Muscle layer of duodenum (tissue), 2 donors: Measurements from ENCODE around the gene ZC3H4.
A peak's percentile ranks its signal among the peaks of the same experiment; 100 is the strongest.

Source experiments
- H3K27ac ChIP-seq: one replicate; pipeline ENCODE4 v1.7.0; 2013; ENCODE audit warnings: mild to moderate bottlenecking, low read length
- H3K27me3 ChIP-seq: one replicate; pipeline ENCODE4 v1.7.0; 2013; ENCODE audit warnings: low read depth, mild to moderate bottlenecking, control low read depth, low read length
- H3K36me3 ChIP-seq, 2 donors: one replicate each; pipeline ENCODE4 v1.7.0; 2013; ENCODE audit warnings: low read length in 2 of 2, control low read depth in 1 of 2, mild to moderate bottlenecking in 1 of 2; ENCODE audit not compliant: insufficient read depth in 2 of 2, control insufficient read depth in 1 of 2
- H3K4me1 ChIP-seq, 2 donors: one replicate each; pipeline ENCODE4 v1.7.0; 2013; ENCODE audit warnings: low read length in 2 of 2, mild to moderate bottlenecking in 2 of 2, control low read depth in 1 of 2, moderate library complexity in 1 of 2; ENCODE audit not compliant: insufficient read depth in 2 of 2, control insufficient read depth in 1 of 2
- H3K4me3 ChIP-seq, 2 donors: one replicate each; pipeline ENCODE4 v1.7.0; 2013; ENCODE audit warnings: low read length in 2 of 2, low read depth in 1 of 2, mild to moderate bottlenecking in 1 of 2
- H3K9me3 ChIP-seq, 2 donors: one replicate each; pipeline ENCODE4 v1.7.0; 2013; ENCODE audit warnings: low read length in 2 of 2, control low read depth in 1 of 2, mild to moderate bottlenecking in 1 of 2; ENCODE audit not compliant: control insufficient read depth in 1 of 2
- donor health status: healthy.

The ZC3H4 gene

DNA sequence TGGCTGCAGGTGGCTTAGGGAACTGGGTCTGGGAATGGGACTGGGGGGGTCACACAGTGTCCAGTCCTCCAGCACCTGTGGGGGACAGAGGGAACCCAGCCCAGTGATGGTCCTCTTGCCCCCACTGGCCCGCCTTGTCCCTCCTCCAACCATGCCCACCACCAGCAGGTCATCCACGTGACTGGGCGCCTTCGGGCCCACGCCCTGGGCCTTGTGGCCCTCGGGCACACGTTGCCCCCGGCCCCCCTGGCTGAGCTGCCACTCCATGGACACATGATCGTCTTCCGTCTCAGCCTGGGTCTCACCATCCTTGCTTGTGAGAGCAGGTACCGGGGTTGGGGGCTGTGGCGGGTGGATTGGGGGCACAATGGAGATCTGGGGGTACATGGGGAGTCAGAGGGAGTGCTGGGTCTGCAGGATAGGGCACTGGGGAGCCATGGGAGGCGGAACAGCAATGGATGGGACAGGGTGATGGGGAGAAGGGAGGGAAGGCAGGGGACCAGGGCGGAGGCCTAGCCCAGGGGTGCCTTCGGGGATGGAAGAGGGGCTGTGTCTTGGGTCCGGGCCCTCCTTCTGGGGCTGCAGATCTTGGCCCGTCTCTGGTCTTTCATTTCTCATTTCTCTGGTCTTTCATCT, 74.2 kb downstream of the ZC3H4 start:
- Histone ChIP-seq H3K27me3 (no peaks in the 10 kb centered on the region), H3K4me3 (no peak overlapping the region), H3K9me3 (no peaks in the 10 kb centered on the region), H3K27ac (no peak overlapping the region), H3K4me1 (peaks cover 6 to 12% of the 10 kb centered on the region in 2 donors), H3K36me3 (no peaks in the 10 kb centered on the region)

DNA sequence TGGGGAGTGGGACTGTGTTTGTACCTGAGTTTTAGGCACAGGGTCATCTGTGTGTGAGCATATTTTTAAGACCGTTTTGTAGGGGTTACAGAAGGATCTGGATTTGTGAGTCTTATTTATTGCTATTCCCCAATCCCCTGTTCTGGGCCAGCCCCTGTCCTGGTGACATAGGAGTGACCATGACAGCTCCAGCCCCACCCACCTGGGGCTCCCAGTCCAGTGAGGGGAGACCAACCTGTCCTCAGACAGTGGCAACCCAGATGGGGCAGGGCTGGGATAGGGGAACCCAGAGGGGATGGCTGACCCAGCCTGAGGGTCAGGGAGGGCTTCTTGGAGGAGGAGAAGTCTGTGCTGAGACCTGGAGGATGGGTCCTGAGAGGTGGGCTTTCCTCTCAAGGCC, 75.8 kb downstream of the ZC3H4 start:
- H3K4me1 ChIP-seq: peaks cover 6 to 12% of the 10 kb centered on the region in 2 donors
- no peaks in the 10 kb centered on the region for H3K36me3 ChIP-seq
- no peaks in the 10 kb centered on the region for H3K9me3 ChIP-seq
- H3K4me3 ChIP-seq: no peak overlapping the region
- no peak overlapping the region for H3K27ac ChIP-seq
- no peaks in the 10 kb centered on the region for H3K27me3 ChIP-seq

DNA sequence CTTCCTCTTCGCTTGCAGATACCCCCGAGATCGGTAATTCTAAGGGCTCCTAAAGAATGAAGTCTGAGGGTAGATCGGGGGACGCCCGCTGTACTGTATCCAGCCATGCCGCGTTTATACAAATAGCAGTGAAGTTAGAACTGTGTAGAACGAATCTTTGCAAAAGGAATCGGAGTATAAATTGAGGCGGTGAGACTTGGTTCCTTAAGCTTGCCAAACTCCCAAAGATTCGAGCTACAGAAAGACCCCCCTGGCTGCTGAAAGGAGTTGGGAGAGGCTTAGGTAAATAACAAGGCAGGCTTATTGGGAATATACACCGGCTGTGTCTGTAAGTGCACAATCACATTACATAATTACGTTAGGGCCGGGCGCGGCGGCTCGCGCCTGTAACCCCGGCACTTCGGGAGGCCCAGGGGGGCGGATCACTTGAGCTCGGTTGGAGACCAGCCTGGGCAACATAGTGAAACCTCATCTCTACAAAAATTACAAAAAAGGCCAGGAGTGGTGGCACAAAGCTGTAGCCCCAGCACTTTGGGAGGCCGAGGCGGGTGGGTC, 77.4 kb downstream of the ZC3H4 start:
- H3K4me1 ChIP-seq: peaks cover 6 to 12% of the 10 kb centered on the region in 2 donors
- no peaks in the 10 kb centered on the region for H3K9me3 ChIP-seq
- no peaks in the 10 kb centered on the region for H3K36me3 ChIP-seq
- no peaks in the 10 kb centered on the region for H3K27me3 ChIP-seq
- no peak overlapping the region for H3K27ac ChIP-seq
- H3K4me3 ChIP-seq: peak overlapping the region; percentile 57 to 73

DNA sequence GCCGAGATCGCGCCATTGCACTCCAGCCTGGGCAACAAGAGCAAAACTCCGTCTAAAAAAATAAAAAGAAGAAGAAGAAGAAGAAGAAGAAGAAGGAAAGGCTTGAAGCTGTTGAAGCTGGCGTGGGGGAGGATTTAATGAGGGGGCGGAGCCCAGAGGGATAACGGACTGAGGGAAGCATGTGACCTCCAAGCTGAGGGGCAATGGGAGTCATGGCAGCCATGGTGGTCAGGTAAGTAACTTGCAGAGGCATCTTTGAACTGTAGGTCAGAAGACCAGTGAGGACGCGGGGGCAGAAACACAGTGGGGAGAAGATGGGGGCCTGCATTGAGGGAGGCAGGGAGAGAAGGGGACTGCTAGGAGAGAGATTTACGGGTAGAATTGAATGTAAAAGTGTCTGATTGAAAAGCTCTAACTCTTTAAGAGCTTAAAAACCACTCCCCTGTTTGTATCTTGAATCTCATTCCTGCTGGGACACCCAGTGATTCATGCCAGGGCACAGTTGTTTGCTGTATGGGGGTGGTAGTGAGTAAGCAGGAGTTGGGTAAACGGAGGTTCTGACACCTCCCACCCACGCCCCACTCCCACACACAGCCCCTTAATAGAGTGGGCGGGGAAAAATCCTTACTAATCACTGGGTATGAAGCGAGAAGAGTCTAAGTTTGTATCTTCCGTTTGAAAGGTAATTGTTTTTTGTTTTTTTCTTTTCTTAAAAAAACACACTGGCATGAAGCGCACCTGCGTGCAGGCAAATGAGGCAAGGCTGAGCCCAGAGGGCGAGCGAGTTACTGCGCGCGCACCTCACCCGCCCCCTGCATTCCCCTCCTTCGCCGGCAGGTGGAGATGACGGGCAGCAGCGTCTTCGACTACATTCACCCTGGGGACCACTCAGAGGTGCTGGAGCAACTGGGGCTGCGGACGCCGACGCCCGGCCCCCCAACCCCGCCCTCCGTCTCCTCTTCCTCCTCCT, 78.2 kb downstream of the ZC3H4 start:
- Histone ChIP-seq H3K36me3 (no peaks in the 10 kb centered on the region), H3K27me3 (no peaks in the 10 kb centered on the region), H3K4me1 (peaks cover 6 to 12% of the 10 kb centered on the region in 2 donors), H3K4me3 (peak overlapping the region; percentile 57 to 73), H3K27ac (peak overlapping the region; percentile 16), H3K9me3 (no peaks in the 10 kb centered on the region)

DNA sequence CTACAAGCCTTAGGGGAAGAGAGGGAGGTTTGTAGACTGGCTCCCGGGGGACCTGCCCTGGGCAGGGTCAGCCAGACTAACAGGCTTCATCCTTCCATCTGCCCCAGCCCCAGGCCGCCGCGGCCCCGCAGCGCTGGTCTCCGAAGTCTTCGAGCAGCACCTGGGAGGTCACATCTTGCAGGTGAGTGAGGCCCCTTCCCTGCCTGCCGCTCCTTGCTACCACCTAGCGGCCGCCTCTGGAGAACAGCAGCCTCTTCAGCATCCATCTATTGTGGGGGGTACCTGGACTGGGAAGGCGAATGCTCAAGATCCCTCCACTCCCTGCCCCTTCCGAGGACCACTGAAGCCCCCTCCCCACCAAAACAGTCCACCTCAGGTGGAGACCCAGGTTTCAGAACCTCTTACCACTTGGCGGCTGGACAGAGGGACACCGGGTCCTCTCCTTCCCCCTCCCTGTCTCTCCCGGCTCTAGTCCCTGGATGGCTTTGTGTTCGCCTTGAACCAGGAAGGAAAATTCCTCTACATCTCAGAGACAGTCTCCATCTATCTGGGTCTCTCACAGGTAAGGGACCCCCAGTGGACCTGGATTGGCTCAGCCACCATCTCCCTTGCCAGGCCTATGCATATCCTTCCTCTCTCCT, 81.3 kb downstream of the ZC3H4 start:
- Histone ChIP-seq H3K27me3 (peaks cover 8% of the 10 kb centered on the region), H3K27ac (no peak overlapping the region), H3K9me3 (no peaks in the 10 kb centered on the region), H3K36me3 (no peaks in the 10 kb centered on the region), H3K4me3 (no peak overlapping the region), H3K4me1 (peaks cover 6 to 12% of the 10 kb centered on the region in 2 donors)

DNA sequence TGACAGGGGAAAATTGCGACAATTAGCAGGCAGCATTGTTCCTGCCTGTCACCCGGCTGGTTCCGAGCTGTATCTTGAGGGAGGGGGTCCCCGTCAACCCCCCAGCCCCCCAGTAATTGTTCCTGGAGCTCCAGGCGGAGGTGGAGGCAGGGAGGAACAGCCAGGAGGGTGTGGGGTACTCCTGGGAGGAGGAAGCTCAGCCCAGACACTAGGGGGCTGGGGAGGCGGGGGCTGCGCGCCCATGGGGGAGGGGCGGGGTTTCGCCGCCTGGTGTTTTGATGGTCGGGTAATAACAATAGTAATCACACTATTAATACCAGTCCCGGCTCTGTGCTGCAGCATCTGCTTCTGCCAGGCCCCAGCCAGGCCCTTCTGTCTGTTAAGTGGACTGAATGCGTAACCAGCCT, 85.4 kb downstream of the ZC3H4 start:
- Histone ChIP-seq H3K4me3 (no peak overlapping the region), H3K27ac (no peak overlapping the region), H3K9me3 (no peaks in the 10 kb centered on the region), H3K36me3 (no peaks in the 10 kb centered on the region), H3K27me3 (peaks cover 20% of the 10 kb centered on the region), H3K4me1 (peaks cover 0 to 3% of the 10 kb centered on the region in 2 donors)

DNA sequence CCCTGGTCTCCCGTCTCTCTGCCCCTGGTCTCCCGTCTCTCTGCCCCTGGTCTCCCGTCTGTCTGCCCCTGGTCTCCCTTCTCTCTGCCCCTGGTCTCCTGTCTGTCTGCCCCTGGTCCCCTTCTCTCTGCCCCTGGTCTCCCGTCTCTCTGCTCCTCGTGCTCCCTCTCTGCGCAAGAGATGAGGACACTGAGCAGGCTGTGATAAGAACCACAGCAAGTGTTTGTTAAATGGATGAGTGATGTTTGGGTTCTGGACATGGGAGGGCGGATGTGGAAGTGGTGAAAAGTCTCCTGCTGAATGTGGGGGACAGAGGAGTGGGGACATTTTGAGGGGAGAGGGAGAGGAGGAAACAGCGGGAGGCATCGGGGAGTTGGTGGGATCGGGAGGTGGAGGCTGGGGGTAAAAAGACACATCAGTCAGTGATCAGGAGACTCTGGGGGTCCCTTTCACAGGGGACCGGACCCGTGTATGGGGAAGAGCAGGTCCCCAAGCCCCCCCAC, 85.9 kb downstream of the ZC3H4 start:
- peaks cover 0 to 6% of the 10 kb centered on the region in 2 donors for H3K4me1 ChIP-seq
- no peaks in the 10 kb centered on the region for H3K9me3 ChIP-seq
- no peaks in the 10 kb centered on the region for H3K36me3 ChIP-seq
- H3K27me3 ChIP-seq: peaks cover 22% of the 10 kb centered on the region
- H3K4me3 ChIP-seq: no peak overlapping the region
- no peak overlapping the region for H3K27ac ChIP-seq

DNA sequence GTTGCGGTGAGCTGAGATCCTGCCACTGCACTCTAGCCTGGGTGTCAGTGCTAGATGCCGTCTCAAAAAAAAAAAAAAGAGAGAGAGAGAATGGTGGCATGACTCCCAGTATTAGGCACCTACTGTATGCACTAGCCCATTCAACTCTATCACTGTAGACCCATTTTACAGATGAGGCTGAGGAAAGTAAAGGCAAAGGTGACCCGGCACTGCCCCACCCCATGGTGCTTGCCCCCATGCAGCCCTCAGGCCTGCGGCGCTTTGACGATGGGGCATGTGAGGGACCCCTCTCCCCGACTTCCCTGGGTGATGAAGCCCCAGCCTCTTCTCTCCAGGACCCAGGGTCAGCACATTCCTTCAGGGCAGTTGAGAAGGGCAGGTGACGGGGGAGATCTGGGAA, 86.7 kb downstream of the ZC3H4 start:
- H3K27ac ChIP-seq: no peak overlapping the region
- H3K4me3 ChIP-seq: no peak overlapping the region
- peaks cover 0 to 6% of the 10 kb centered on the region in 2 donors for H3K4me1 ChIP-seq
- H3K27me3 ChIP-seq: peaks cover 28% of the 10 kb centered on the region
- H3K36me3 ChIP-seq: no peaks in the 10 kb centered on the region
- no peaks in the 10 kb centered on the region for H3K9me3 ChIP-seq

DNA sequence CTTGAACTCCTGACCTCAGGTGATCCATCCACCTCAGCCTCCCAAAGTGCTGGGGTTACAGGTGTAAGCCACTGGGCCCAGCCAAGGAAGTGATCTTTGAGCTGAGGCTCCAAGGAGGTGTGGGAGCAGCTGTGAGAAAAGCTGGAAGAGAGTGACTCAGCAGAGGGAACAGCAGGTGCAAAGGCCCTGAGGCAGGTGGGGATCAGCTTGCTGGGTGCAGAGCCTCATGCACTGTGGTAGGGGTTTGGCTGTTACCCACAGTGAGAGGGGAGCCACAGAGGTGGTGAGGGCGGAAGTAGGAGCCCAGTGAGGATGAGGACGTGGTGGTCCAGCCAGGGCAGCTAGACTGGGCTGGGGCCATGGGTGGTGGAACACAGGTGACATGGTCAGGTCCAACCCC, 87.4 kb downstream of the ZC3H4 start:
- H3K4me3 ChIP-seq: no peak overlapping the region
- H3K36me3 ChIP-seq: no peaks in the 10 kb centered on the region
- no peak overlapping the region for H3K27ac ChIP-seq
- peaks cover 0 to 14% of the 10 kb centered on the region in 2 donors for H3K4me1 ChIP-seq
- H3K27me3 ChIP-seq: peaks cover 35% of the 10 kb centered on the region
- H3K9me3 ChIP-seq: no peaks in the 10 kb centered on the region

DNA sequence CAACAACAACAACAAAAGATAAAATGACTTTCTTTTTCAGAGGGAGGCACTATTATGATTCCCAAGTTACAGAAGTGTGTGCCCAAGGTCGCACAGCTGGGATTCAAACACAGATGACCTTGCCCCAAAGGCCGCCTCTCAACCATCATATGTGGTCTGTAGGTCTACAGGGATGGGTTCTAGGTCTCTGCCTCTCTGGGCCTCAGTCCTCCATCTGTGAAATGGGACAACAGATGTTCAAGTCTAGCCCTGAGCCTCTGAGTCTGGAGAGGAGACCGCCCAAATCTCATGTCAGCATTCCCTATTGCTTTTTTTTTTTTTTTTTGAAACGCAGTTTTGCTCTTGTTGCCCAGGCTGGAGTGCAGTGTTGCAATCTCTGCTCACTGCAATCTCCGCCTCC, 89.1 kb downstream of the ZC3H4 start:
- Histone ChIP-seq H3K27me3 (peaks cover 38% of the 10 kb centered on the region), H3K4me1 (peaks cover 0 to 29% of the 10 kb centered on the region in 2 donors), H3K4me3 (no peak overlapping the region)

DNA sequence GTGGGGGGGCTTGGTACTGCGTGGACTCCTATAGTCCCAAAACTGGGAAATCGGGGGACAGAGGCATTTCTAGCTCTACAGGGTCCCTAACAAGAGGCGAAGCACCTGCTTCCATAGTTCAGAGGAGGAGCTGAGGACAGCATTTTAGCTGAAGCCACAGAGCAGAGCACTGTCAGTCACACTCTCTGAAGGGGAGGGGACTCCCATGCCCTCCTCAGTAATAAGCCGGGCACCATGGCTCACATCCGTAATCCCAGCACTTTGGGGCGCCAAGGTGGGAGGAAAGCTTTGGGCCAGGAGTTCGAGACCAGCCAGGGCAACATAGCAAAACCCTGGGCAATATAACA, 90.2 kb downstream of the ZC3H4 start:
- H3K36me3 ChIP-seq: no peaks in the 10 kb centered on the region
- no peaks in the 10 kb centered on the region for H3K9me3 ChIP-seq
- H3K27me3 ChIP-seq: peaks cover 37% of the 10 kb centered on the region
- no peak overlapping the region for H3K4me3 ChIP-seq
- no peak overlapping the region for H3K27ac ChIP-seq
- H3K4me1 ChIP-seq: peaks cover 0 to 29% of the 10 kb centered on the region in 2 donors

More for the DNA sequence above, 89.1 kb downstream of the ZC3H4 start:
- Histone ChIP-seq H3K36me3 (no peaks in the 10 kb centered on the region), H3K27ac (no peak overlapping the region), H3K9me3 (no peaks in the 10 kb centered on the region)
